SU-DHL-6 (cell line): ENCODE data around the gene FHAD1.

Source experiments
- H2AFZ ChIP-seq: fragments of 200-600 bp; sonication (generic); 2 replicates; pipeline ENCODE4 v1.6.1; 2014; ENCODE audit warnings: low read depth, mild to moderate bottlenecking, moderate library complexity, mixed read lengths, antibody characterized with exemption, low read length; ENCODE audit not compliant: severe bottlenecking
- H3F3A ChIP-seq: fragments of 200-600 bp; shearing (Covaris generic); 2 replicates; pipeline ENCODE4 v1.6.0; 2016; ENCODE audit warnings: antibody characterized with exemption, mild to moderate bottlenecking; ENCODE audit not compliant: insufficient read depth
- H3K27ac ChIP-seq: fragments of 200-600 bp; sonication (generic); 2 replicates; pipeline ENCODE4 v1.5.1; 2016; ENCODE audit warnings: low read depth, mild to moderate bottlenecking, low read length, moderate library complexity, mixed read lengths
- H3K27me3 ChIP-seq: fragments of 200-600 bp; sonication (generic), shearing (Covaris generic); 2 replicates; pipeline ENCODE4 v1.6.0; 2014; ENCODE audit warnings: mild to moderate bottlenecking, low read length
- H3K36me3 ChIP-seq: fragments of 200-600 bp; sonication (generic); 2 replicates; pipeline ENCODE4 v1.6.1; 2014; ENCODE audit warnings: mild to moderate bottlenecking, low read length, mixed read lengths
- H3K4me2 ChIP-seq: fragments of 300-600, 200-600 bp; shearing (Covaris generic), sonication (generic); 2 replicates; pipeline ENCODE4 v1.6.0; 2014; ENCODE audit warnings: low read length, low read depth, mild to moderate bottlenecking; ENCODE audit not compliant: poor library complexity, severe bottlenecking
- H3K4me3 ChIP-seq: fragments of 200-600 bp; sonication (generic); 2 replicates; pipeline ENCODE4 v1.5.1; 2014; ENCODE audit warnings: antibody characterized with exemption, low read length, mild to moderate bottlenecking, mixed read lengths; ENCODE audit not compliant: insufficient read depth, poor library complexity, severe bottlenecking
- H3K79me2 ChIP-seq: fragments of 200-600 bp; sonication (generic); 2 replicates; pipeline ENCODE4 v1.6.1; 2014; ENCODE audit warnings: mild to moderate bottlenecking, low read length, moderate library complexity; ENCODE audit not compliant: insufficient read depth
- H3K9ac ChIP-seq: fragments of 200-600 bp; sonication (generic); 2 replicates; pipeline ENCODE4 v1.7.0; 2014; ENCODE audit warnings: mild to moderate bottlenecking, low read length
- H3K9me2 ChIP-seq: fragments of 200-600 bp; sonication (generic); replicated peaks from 2 replicates; pipeline ENCODE4 v1.6.1; 2014; ENCODE audit warnings: low read length; ENCODE audit not compliant: insufficient read depth
- H3K9me3 ChIP-seq: fragments of 200-600 bp; sonication (generic); 2 replicates; pipeline ENCODE4 v1.6.1; 2014; ENCODE audit warnings: low read length, mixed read lengths; ENCODE audit not compliant: insufficient read depth
- H4K20me1 ChIP-seq: fragments of 200-600 bp; sonication (generic); 2 replicates; pipeline ENCODE4 v1.6.1; 2014; ENCODE audit warnings: low read depth, mild to moderate bottlenecking, antibody characterized with exemption, low read length, moderate library complexity, mixed read lengths
- CTCF ChIP-seq: fragments of 200-600 bp; sonication (generic); IDR thresholded peaks from one replicate; pipeline ENCODE4 v1.5.1; 2017; ENCODE audit warnings: antibody characterized with exemption, mild to moderate bottlenecking, low read length, moderate library complexity; ENCODE audit not compliant: insufficient read depth, poor library complexity, severe bottlenecking
- EZH2phosphoT487 ChIP-seq: fragments of 200-600 bp; sonication (generic), shearing (Covaris generic); conservative IDR thresholded peaks from 2 replicates; pipeline ENCODE4 v1.6.1; 2018; ENCODE audit warnings: mild to moderate bottlenecking, antibody characterized with exemption, low read length, moderate library complexity, mixed read lengths

Gene FHAD1

GRCh38 chr1:15353839-15354579, 107.0 kb downstream of the FHAD1 start:
- H3F3A ChIP-seq = no peaks in the 10 kb centered on the region
- no peaks in the 10 kb centered on the region for H3K9me2 ChIP-seq
- no peaks in the 10 kb centered on the region for H4K20me1 ChIP-seq
- no peak overlapping the region for H3K27ac ChIP-seq
- no peak overlapping the region for H3K9ac ChIP-seq
- no peaks in the 10 kb centered on the region for H3K27me3 ChIP-seq
- H2AFZ ChIP-seq = no peak overlapping the region
- no peak overlapping the region for H3K4me2 ChIP-seq
- H3K9me3 ChIP-seq = no peaks in the 10 kb centered on the region
- H3K36me3 ChIP-seq = no peaks in the 10 kb centered on the region
- H3K79me2 ChIP-seq = no peaks in the 10 kb centered on the region
- H3K4me3 ChIP-seq = no peak overlapping the region
- TF ChIP-seq CTCF (no peak), EZH2phosphoT487 (no peak)

- Histone ChIP-seq H3K79me2 (no peaks in the 10 kb centered on the region), H3K27me3 (no peaks in the 10 kb centered on the region), H4K20me1 (no peaks in the 10 kb centered on the region), H3K4me3 (no peak overlapping the region), H3K9me3 (no peaks in the 10 kb centered on the region), H3K9ac (no peak overlapping the region), H2AFZ (no peak overlapping the region), H3F3A (no peaks in the 10 kb centered on the region), H3K27ac (no peak overlapping the region), H3K9me2 (no peaks in the 10 kb centered on the region), H3K36me3 (no peaks in the 10 kb centered on the region), H3K4me2 (no peak overlapping the region)
- TF ChIP-seq EZH2phosphoT487 = no peak
Measured at GRCh38 chr1:15354580-15354965, 107.5 kb downstream of the FHAD1 start.

GRCh38 chr1:15355968-15356625, 109.1 kb downstream of the FHAD1 start:
- no peaks in the 10 kb centered on the region for H3K36me3 ChIP-seq
- H3K4me2 ChIP-seq = no peak overlapping the region
- TF ChIP-seq EZH2phosphoT487 (no peak), CTCF (no peak)
- no peaks in the 10 kb centered on the region for H3F3A ChIP-seq
- no peak overlapping the region for H3K9ac ChIP-seq
- H3K79me2 ChIP-seq = no peaks in the 10 kb centered on the region
- H4K20me1 ChIP-seq = no peaks in the 10 kb centered on the region
- no peak overlapping the region for H3K4me3 ChIP-seq
- no peaks in the 10 kb centered on the region for H3K9me3 ChIP-seq
- no peak overlapping the region for H2AFZ ChIP-seq
- no peaks in the 10 kb centered on the region for H3K27me3 ChIP-seq
- no peaks in the 10 kb centered on the region for H3K9me2 ChIP-seq
- H3K27ac ChIP-seq = no peak overlapping the region

- Histone ChIP-seq H2AFZ (no peak overlapping the region), H3K9me2 (no peaks in the 10 kb centered on the region), H3K27me3 (no peaks in the 10 kb centered on the region), H3K4me2 (no peak overlapping the region), H3K9me3 (no peaks in the 10 kb centered on the region), H3F3A (no peaks in the 10 kb centered on the region), H3K79me2 (no peaks in the 10 kb centered on the region), H3K4me3 (no peak overlapping the region), H3K27ac (no peak overlapping the region), H4K20me1 (no peaks in the 10 kb centered on the region), H3K9ac (no peak overlapping the region), H3K36me3 (no peaks in the 10 kb centered on the region)
- TF ChIP-seq EZH2phosphoT487 (no peak), CTCF (no peak)
Measured at GRCh38 chr1:15357612-15358207, 110.7 kb downstream of the FHAD1 start.
